HEK293T (cell line): ENCODE measurements around the gene PLD5.
A peak's percentile ranks its signal among the peaks of the same experiment; 100 is the strongest.

ENCODE experiments used
- CTCF ChIA-PET: fragments of 350-600 bp; formaldehyde crosslinking; extraction: SDS; loops from one replicate; lab custom pipeline; 2021; ENCODE audit warnings: antibody characterized with exemption, inconsistent platforms; lab: Yijun Ruan, JAX
- POLR2A ChIA-PET: fragments of 350-600 bp; formaldehyde crosslinking; extraction: SDS; loops from one replicate; lab custom pipeline; 2020; ENCODE audit warnings: antibody characterized with exemption, inconsistent platforms; lab: Yijun Ruan, JAX
- DNase-seq: peaks from one replicate; pipeline ENCODE4 v3.0.0; 2012; ENCODE audit warnings: mixed read lengths; ENCODE audit errors: extremely low spot score
- ARNT ChIP-seq: fragments of 450-650 bp; IDR thresholded peaks from 2 replicates; pipeline ENCODE4 v1.6.1; 2017; ENCODE audit warnings: mild to moderate bottlenecking
- BHLHE40 ChIP-seq: fragments of 450-650 bp; IDR thresholded peaks from 2 replicates; pipeline ENCODE4 v1.6.1; 2016; ENCODE audit warnings: mild to moderate bottlenecking, moderate library complexity, borderline replicate concordance
- CTBP1 ChIP-seq: fragments of 450-650 bp; IDR thresholded peaks from 2 replicates; pipeline ENCODE4 v1.6.1; 2016; ENCODE audit warnings: borderline replicate concordance
- ELF4 ChIP-seq: fragments of 450-650 bp; IDR thresholded peaks from 2 replicates; pipeline ENCODE4 v1.6.1; 2017; ENCODE audit warnings: antibody characterized with exemption
- FOXA1 ChIP-seq: fragments of 450-650 bp; IDR thresholded peaks from 2 replicates; pipeline ENCODE4 v1.6.1; 2016; ENCODE audit warnings: mild to moderate bottlenecking
- FOXK2 ChIP-seq: fragments of 450-650 bp; IDR thresholded peaks from 2 replicates; pipeline ENCODE4 v1.6.1; 2016; ENCODE audit warnings: mild to moderate bottlenecking
- FOXM1 ChIP-seq: fragments of 450-650 bp; IDR thresholded peaks from 2 replicates; pipeline ENCODE4 v1.6.1; 2017; ENCODE audit warnings: mild to moderate bottlenecking, borderline replicate concordance
- HDGF ChIP-seq: fragments of 450-650 bp; IDR thresholded peaks from 2 replicates; pipeline ENCODE4 v1.6.1; 2017; ENCODE audit warnings: antibody characterized with exemption, borderline replicate concordance
- L3MBTL2 ChIP-seq: fragments of 450-650 bp; conservative IDR thresholded peaks from 2 replicates; pipeline ENCODE4 v1.6.1; 2016; ENCODE audit warnings: mild to moderate bottlenecking
- LEF1 ChIP-seq: fragments of 450-650 bp; IDR thresholded peaks from 2 replicates; pipeline ENCODE4 v1.6.1; 2017; ENCODE audit warnings: mild to moderate bottlenecking, borderline replicate concordance
- NFRKB ChIP-seq: fragments of 450-650 bp; IDR thresholded peaks from 2 replicates; pipeline ENCODE4 v1.6.1; 2016; ENCODE audit warnings: mild to moderate bottlenecking, moderate library complexity
- SP1 ChIP-seq: fragments of 450-650 bp; IDR thresholded peaks from 2 replicates; pipeline ENCODE4 v1.6.1; 2017
- SUZ12 ChIP-seq: fragments of 450-650 bp; IDR thresholded peaks from 2 replicates; pipeline ENCODE4 v1.6.1; 2016; ENCODE audit warnings: mild to moderate bottlenecking
- TARDBP ChIP-seq: fragments of 450-650 bp; IDR thresholded peaks from 2 replicates; pipeline ENCODE4 v1.6.1; 2016
- ZNF384 ChIP-seq: fragments of 450-650 bp; IDR thresholded peaks from 2 replicates; pipeline ENCODE4 v1.6.1; 2016
- TF ChIP-seq, protein P1 (sequence below): fragments of 450-650 bp; IDR thresholded peaks from 2 replicates; pipeline ENCODE4 v1.6.1; 2016

Gene PLD5

DNA sequence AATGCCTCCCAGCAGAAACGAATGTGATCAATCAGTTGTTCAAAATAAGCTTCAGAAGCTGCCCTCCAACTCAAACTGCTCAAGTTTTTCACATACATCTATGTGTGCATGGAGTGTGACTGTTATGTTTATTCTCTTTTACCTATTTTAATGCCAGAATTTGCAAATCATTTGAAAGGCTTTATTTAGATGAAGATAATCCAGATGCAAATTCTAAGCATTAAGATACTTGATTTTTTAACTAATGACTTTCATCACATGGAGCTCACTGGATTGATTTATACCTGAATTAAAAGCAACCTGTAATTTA lies 69.5 kb downstream of the PLD5 start:
- ChIA-PET CTCF (interaction anchor here (0.5 to 2.1 kb wide), 7 partner anchors 11 to 889 kb away, joined by 3 to 9 read pairs (median 5); no protein-coding TSS in a partner anchor), POLR2A (no interaction called here)
- DNase-seq = no peak
- no peak for TF ChIP-seq SP1
- TF ChIP-seq ZNF384 = no peak
- TF ChIP-seq FOXA1 = no peak
- no peak for TF ChIP-seq TARDBP
- TF ChIP-seq ELF4 = no peak
- TF ChIP-seq BHLHE40 = no peak
- no peak for TF ChIP-seq SUZ12
- no peak for TF ChIP-seq FOXM1

DNA sequence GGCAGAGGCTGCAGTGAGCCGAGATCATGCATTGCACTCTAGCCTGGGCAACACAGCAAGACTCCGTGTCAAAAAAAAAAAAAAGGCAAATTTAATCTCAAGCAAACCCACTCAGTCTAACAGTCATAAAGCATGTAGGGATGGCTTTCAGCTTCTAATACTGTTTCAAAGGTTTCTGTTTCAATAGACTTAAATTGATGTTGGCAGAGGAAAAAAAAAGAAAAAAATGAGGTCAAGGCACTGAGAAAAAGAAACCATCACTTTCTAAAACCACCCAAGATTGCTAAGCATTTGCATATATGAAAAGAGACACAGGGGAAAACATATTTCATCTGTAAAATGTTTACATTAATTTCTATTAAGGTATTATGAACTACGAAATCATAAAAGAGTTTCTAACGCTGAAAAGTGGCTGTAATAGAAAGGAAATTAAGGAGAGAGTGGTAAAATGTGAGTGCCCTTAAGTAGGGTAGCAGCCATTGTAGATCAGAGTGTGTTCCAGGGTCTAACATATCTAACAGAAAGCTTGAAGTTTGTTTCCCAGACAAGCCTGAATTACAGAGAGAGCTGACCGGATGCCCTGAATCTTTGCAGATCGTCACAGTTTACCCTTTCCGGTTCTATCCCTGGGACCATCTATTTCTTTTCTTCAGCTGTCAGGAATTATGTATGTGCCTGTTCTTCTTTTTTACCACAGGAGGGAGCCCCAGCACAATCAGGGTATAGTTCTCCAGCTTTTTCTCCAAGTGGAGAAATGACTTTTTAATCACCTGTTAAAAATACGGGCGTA lies 70.0 kb downstream of the PLD5 start:
- POLR2A ChIA-PET = no interaction called here
- DNase-seq = peak; percentile 60
- CTCF ChIA-PET = interaction anchor here (0.5 to 2.1 kb wide), 6 partner anchors 10 to 484 kb away, joined by 3 to 9 read pairs (median 6); no protein-coding TSS in a partner anchor
- TF ChIP-seq, protein P1, sequence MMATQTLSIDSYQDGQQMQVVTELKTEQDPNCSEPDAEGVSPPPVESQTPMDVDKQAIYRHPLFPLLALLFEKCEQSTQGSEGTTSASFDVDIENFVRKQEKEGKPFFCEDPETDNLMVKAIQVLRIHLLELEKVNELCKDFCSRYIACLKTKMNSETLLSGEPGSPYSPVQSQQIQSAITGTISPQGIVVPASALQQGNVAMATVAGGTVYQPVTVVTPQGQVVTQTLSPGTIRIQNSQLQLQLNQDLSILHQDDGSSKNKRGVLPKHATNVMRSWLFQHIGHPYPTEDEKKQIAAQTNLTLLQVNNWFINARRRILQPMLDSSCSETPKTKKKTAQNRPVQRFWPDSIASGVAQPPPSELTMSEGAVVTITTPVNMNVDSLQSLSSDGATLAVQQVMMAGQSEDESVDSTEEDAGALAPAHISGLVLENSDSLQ = peak; percentile 66
- TF ChIP-seq HDGF = no peak

DNA sequence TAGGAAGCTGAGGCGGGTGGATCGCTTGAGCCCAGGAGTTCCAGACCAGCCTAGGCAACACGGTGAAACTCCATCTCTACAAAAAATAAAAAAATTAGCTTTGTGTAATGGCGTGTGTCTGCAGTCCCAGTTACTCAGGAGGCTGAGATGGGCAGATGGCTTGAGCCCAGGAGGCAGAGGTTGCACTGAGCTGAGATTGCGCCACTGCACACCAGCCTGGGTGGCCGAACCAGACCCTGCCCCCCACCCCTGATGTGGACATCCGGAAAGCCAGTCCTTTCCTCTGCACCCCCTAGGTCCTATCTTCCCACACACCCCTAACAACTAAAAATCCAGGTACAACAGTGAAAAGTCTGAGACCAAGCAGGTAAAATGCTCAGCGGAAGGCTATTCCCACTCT lies 71.9 kb downstream of the PLD5 start:
- TF ChIP-seq, protein P1 = no peak
- TF ChIP-seq BHLHE40 (no peak), ELF4 (no peak), L3MBTL2 (no peak), NFRKB (no peak), CTBP1 (no peak), LEF1 (no peak)
- no peak for DNase-seq
- POLR2A ChIA-PET = no interaction called here
- CTCF ChIA-PET = no interaction called here

DNA sequence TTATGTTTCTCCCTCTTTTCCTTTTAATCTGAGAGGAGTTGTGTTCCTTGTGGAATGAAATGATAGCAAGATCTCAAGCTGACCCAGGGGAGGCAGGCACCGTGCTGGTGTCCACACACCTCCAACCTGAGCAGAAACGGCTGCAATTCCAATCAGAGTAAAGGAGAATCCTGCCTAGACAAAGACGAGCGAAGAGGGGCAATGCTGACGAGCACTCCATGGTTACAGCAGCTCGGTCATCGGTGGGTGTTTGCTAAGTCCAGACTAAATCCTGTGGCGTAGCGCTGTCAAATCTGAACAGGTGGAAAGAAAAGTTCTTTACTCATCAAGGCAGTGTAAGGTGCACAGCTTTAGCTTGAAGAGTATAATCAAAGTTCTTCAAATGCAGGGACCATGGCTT lies 74.8 kb downstream of the PLD5 start:
- DNase-seq = no peak
- CTCF ChIA-PET = interaction anchor here (0.7 kb wide), 1 partner anchor 18 kb away, joined by 3 read pairs; no protein-coding TSS in a partner anchor
- POLR2A ChIA-PET = no interaction called here

DNA sequence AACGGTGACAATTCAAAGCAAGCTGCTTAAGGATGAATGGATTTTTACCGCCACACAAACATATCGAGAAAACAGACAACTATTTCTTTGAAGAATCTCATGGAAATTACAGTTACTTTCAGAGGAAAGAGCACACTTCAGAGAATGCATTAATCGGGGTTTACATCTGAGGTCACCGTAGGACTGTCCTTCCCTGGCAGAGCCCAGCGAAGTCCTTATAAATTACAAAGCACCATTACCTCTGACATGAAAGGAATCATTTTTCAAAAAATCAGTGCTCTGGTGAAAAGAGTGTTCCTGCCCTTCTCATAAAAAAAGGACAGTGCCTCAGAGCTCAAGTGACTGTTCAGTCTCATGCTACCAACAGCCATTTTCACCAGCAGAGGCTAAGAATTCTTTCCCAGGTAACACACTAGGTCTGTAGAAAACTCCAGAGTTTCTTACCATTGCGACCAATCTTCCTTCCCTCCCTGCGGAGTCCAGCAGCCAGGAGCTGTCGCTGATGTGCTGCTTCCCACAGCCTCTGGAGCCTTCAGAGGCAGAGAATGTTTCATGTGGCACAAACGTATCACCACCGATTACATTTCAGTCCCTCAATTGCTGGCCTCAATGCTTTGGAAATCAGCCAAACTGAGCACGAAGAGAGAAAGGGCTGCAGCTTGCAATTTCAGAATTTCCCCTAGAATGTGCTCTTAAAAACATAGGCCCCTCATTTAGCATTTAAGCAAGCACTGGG lies 75.4 kb downstream of the PLD5 start:
- POLR2A ChIA-PET = no interaction called here
- no peak for DNase-seq
- no peak for TF ChIP-seq FOXK2
- no peak for TF ChIP-seq ZNF384
- TF ChIP-seq TARDBP = no peak
- CTCF ChIA-PET = interaction anchor here (0.7 kb wide), 1 partner anchor 18 kb away, joined by 3 read pairs; no protein-coding TSS in a partner anchor

More for the DNA sequence above, 74.8 kb downstream of the PLD5 start:
- TF ChIP-seq ELF4 (no peak), FOXA1 (no peak), FOXK2 (no peak), L3MBTL2 (no peak), BHLHE40 (no peak), ARNT (no peak), ZNF384 (no peak), SUZ12 (no peak), HDGF (no peak), TARDBP (no peak), SP1 (no peak)
- TF ChIP-seq, protein P1 = no peak

DNA sequence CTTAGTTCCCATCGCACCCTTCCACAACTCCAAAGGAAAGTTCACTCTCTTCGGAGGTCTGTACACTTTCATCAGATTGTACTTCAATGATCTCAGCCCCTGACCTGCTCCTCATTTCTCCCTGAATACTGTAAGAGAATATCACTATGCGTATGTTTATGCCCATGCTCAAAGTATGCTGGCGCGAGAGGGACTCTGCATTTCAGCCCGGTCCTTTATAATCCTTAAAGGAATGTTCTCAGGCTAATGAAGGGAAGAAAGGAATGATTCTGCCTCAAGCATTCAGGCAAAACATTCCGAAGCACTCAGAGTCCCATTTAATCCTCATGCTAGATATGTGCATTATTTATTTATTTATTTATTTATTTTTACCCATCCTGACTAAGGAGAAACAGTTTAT lies 76.8 kb downstream of the PLD5 start:
- ChIA-PET CTCF (no interaction called here), POLR2A (no interaction called here)
- no peak for DNase-seq
- TF ChIP-seq ELF4 (no peak), LEF1 (no peak)

DNA sequence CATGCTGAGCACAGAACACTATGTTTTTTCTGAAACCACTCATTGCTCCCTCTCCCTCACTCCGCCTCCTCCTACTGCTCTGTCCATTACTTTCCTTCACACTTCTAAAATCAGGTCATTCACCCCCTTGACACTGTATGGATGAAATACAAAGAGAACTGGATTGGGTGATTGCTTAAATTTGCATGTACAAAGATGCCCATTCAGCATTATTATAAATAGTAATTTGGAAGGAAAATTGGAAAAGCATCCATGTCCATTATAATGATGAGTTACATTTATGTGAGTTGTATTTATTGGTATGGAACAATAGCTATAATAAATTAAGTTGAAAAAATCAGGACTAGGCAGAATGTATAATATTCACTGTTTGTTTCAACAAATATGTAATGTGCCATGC lies 83.7 kb downstream of the PLD5 start:
- CTCF ChIA-PET = no interaction called here
- no peak for TF ChIP-seq BHLHE40
- peak; percentile 3; the same call in 1 of the 2 replicates for TF ChIP-seq CTBP1
- no peak for DNase-seq
- POLR2A ChIA-PET = no interaction called here
